Measurements from ENCODE around the gene AKT1. TPM values are rescaled to one million over a fixed set of nuclear protein-coding genes. Genes with fewer than 3 reads are reported as not detected.
A peak's percentile ranks its signal among the peaks of the same experiment; 100 is the strongest.
"Not testable (repeated sequence)": the region's sequence is repeated elsewhere in the genome, so short reads cannot be mapped to it uniquely, and the experiment has no call there.

The AKT1 gene
- polyA plus RNA-seq (2014; cell fraction: cytosol; rRNA removed), result 70.4 and 70.8 TPM in 2 replicates
- 137 and 171 TPM in 2 replicates for polyA plus RNA-seq (2014; cell fraction: nucleus; rRNA removed)

- no peak for DNase-seq (ENCODE audit: low spot score)
Measured at GRCh38 chr14:104794993-104795780, at the start of gene AKT1. Gene AKT1, minus strand, starts transcription at chr14:104795748. Its CDS starts 3,105 bp downstream, at chr14:104792643.

- no peak for DNase-seq (ENCODE audit: low spot score)
Measured at GRCh38 chr14:104845033-104845666, 49.6 kb upstream of the AKT1 start.

DNA sequence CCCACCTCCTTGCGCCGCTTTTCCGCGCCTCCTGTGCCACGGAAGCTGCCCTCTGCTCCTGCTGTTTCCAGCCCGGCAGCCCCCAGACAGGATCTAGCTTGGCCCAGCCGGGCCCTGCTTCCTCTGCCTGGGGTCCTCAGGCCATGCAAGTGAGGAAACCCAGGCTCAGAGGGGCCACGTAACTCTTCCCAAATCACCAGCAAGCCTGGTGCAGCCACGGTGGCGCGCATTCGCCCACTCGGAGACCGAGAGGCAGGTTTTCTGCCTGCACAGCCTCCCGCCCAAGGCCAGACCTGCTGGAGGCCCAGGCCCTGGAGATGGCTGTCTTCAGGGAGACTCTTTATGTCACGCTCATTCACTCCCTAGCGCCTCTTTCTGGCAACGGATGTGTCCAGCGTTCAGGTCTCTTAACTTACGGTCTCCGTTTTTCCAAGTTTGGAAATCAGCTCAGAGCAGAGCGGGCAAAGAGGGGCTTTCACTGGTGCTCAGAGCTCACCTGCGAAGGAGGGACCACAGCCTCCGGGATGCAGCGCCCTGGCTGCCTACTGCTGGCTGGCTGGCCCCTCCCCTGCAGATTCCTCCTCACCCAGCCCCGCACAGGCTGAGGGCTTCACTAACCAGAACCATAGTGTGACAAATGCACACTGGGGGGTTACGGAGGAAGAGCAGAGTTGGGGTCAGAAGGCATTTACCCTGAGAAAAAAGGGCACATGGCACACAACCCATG is 48.9 kb upstream of the AKT1 start:
- DNase-seq (ENCODE audit: low spot score), result no peak

DNA sequence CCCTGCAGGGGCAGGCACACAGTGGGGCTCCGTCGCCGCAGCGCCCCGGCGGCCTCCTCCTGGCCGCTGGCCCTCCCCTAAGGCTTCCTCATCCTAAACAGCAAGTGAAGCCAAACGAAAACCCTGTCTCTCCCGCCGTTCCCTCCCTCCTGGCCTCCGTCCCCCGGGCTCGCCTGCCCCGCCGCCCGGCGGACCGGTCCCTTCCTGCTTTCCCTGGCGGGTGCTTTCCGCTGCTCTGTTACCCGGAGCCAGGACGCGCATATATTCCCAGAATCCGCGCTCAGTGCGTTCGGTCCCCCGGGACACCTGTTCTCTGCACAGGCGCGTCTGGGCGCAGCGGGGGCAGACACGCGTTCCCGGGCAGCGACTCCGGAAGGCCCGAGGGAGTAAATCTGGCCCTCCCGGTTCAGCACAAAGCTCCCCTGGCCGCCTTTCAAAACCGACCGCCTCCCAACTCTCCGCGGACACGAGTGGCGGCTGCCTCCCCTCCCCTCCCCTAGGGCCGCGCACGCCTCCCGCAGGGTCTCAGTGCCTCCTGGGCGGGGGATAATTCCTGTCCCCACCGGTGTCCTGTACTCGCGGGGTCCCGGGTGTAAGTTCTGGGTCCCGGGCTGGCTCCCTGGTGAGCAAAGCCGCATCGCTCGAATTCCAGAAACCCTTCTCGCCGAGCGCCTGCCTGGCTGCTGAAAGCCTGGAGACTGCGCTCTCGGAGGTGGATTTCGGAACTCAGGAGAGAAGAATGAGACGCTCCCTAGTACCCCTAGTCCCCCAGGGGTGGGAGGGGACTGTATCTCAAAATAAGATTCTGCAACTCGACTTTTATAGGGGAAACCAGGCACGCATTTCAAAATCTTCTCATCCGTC is 48.1 kb upstream of the AKT1 start:
- no peak for DNase-seq (ENCODE audit: low spot score)

DNA sequence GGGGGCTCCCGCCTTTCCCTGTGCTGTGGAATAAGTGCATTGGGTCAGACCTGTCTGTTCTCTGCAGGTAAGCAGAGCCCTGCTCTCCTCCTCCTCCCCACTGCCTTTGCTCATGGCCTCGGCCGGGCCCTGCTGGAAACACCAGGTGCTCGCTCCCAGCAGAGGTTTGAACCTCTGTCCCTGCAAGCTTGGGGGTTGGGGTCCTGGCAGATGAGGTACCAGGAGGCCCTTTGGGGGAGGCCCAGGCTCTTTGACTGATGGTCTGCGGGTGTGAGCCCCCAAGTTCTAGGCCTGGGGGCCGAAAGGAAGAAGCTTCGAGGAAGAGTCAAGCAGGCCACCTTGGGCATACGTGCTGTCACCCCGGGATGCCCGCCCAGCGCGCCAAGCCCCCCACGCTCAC is 47.5 kb upstream of the AKT1 start:
- DNase-seq (ENCODE audit: low spot score), result no peak

GRCh38 chr14:104841730-104842129 is 46.2 kb upstream of the AKT1 start:
- no peak for DNase-seq (ENCODE audit: low spot score)

DNA sequence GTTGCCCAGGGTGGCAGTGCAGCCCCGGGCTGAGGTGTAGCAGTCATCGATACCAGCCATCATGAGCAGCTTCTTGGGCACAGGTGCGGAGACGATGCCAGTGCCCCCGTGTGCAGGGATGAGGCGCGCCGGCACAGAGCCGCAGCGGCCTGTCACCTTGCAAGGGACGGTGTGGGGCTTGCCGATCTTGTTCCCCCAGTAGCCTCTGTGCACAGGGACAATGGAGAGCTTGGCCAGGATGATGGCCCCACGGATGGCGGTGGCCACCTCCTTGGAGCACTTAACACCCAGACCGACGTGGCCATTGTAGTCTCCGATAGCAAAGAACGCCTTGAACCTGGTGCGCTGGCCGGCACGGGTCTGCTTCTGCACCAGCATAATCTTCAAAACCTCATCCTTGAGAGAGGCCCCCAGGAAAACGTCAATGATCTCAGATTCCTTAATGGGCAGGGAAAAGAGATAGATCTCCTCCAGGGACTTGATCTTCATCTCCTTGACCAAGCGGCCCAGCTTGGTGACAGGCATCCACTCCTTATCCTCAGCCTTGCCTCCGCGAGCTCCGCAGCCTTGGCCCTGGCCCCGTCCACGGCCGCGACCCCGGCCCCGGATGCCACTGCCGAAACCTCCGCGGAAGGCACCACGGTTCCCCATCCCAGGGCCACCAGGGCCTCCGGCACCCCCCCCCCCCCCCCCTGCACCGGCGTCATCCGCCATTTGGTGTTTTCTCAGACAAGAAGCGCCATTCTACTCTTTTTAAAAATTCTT is 40.8 kb upstream of the AKT1 start:
- DNase-seq (ENCODE audit: low spot score), result not testable (repeated sequence)

DNA sequence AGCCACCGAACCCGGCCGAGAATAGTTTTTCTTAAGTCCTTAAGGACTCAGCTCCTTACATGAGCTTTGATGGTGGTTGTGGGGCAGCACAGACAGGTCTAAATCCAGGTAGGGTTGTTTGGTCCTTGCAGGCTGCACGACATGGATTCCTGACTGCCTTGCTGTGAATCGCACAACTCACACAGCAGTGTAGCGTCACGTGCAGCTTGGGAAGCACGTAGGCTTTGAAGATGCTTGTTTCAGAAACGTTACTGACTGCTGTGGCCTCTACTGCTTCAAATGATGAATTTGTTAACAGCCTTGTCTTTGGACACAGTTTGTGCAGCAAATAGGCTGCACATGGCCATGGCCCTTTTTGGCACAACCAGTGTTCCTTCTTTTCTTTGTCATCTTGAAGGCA is 35.2 kb upstream of the AKT1 start:
- DNase-seq (ENCODE audit: low spot score), result no peak

DNA sequence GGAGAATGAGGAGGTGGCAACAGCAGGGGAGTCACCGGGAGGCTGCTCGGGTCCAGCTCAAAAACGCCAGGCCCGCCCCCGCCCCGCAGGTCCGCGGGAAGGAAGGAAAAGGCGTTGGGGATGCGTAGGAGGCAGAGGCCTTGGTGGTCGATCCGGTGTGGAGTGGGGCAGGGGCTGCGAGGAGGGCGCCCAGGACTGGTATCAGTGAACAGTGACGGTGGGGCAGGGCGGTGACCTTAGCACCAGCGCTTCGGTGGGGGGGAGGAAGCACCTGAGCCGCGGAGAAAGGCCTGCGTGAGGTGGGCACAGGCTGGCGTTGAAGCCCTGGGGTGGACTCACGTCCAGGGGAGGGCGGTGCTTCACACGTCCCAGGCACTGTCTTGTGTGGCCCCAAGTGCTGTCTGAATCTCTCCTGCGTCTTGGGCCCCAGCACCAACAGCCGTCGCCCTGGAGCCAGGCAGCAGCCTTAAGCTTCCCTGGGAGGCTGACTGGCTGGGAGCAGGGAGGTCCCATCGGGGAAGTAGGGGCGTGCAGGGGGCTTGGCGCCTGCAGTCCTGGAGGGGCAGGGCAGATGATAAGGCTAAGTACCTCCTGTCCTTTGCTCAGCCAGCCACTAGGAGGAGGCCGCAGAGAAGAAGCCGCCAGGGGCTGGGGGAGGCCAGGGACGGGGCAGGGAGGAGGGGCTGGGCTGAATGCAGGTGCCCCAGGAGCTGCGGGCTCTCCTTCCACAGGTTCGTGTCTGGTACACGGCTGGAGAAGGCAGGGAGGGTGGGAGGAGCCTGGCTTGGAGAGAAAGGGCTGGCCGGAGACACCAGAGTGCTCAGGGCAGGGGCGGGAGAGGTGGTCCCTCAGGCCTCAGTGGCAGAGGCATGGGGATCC is 31.9 kb upstream of the AKT1 start:
- peak; percentile 69 for DNase-seq (ENCODE audit: low spot score)

- DNase-seq (ENCODE audit: low spot score), result no peak
Measured at GRCh38 chr14:104826861-104827176, 31.3 kb upstream of the AKT1 start.

GRCh38 chr14:104826189-104826860 is 30.8 kb upstream of the AKT1 start:
- DNase-seq (ENCODE audit: low spot score), result peak; percentile 57

- DNase-seq (ENCODE audit: low spot score), result no peak
Measured at GRCh38 chr14:104824353-104824997, 28.9 kb upstream of the AKT1 start.

GRCh38 chr14:104822821-104823615 is 27.5 kb upstream of the AKT1 start:
- no peak for DNase-seq (ENCODE audit: low spot score)

DNA sequence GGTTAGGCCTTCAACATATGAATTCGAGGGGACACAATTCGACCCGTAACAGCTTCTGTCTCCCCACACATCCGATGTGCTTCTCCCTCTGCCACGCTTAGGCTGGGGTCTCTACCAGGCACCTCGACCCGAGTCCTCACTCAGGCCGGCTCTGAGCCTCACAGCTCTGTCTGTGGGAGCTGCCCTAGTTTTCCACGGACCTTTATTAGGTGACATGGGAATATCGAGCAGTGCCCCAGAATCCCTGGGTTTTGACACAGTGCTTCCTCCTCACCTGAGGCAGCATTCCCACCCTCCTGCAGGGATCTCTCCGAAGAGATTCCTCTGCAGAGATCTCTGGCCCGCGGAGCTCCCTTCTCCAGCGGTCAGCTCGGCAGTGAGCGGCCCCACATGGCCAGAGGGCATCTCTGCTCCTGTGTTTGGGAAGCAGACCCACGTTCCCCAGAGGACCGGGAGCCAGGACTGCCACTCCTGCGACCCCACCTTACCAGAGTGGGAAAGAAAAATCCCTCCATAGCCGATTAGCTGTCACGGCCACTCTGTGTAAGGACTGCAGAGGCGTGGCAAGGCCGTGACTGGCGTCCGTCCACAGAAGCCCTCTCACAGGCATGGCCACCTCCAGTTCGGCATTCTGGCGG is 26.5 kb upstream of the AKT1 start:
- no peak for DNase-seq (ENCODE audit: low spot score)

GRCh38 chr14:104821229-104821945 is 25.8 kb upstream of the AKT1 start:
- no peak for DNase-seq (ENCODE audit: low spot score)

DNA sequence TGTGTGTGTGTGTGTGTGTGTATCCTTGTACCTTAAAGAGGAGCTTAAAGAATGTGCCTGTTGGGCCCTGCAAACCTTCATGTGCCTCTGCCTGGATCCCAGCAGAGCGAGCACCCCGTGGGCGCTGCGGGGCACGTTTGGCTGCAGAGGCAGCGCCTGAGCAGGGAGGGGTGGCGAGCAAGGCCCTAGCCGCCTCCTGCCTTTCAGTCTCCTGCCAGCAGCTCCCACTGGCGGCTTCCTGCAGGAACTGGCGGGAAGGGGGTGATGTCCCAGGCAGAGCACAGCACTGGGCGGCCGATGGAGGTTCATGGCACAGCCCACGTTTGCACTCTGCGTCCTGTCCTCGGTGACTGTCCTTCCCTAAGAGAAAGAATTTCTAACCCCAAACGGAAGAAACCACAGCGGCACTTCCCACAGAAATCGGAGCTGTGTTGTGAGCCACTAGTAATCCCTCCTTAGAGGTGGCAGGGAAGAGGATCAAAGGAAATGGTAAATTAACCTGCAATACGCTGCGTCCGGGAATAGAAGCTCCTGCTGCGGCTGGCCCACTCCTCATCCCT is 25.2 kb upstream of the AKT1 start:
- DNase-seq (ENCODE audit: low spot score), result peak; percentile 76
